Measurements from ENCODE around the gene DESI1.
A peak's percentile ranks its signal among the peaks of the same experiment; 100 is the strongest.
"Not testable (repeated sequence)": the region's sequence is repeated elsewhere in the genome, so short reads cannot be mapped to it uniquely, and the experiment has no call there.

The DESI1 gene

GRCh38 chr22:41620589-41621098 is at the start of gene DESI1:
Gene DESI1, minus strand, starts transcription at chr22:41621043. Its CDS starts 204 bp downstream, at chr22:41620839.
- peak within 1 kb of the TSS; percentile 86 to 88 for H3K4me3 ChIP-seq (ENCODE audit: low read depth in 1 of 2, low read length in 2 of 2)
- H3K27me3 ChIP-seq (ENCODE audit: low read depth, low read length), result no peaks in the 10 kb centered on the region
- H3K36me3 ChIP-seq (ENCODE audit: control insufficient read depth in 1 of 2, insufficient read depth in 2 of 2, low read length in 2 of 2), result peaks cover 0 to 24% of the 10 kb centered on the region in 2 donors
- no peaks in the 10 kb centered on the region for H3K9me3 ChIP-seq (ENCODE audit: control insufficient read depth in 1 of 2, low read length in 2 of 2)
- peaks cover 14 to 28% of the 10 kb centered on the region in 2 donors for H3K4me1 ChIP-seq (ENCODE audit: control insufficient read depth in 1 of 2, insufficient read depth in 2 of 2, low read length in 2 of 2)
- H3K27ac ChIP-seq (ENCODE audit: low read length), result peak within 1 kb of the TSS; percentile 96

GRCh38 chr22:41668971-41669911 is 48.4 kb upstream of the DESI1 start:
- H3K27me3 ChIP-seq (ENCODE audit: low read depth, low read length), result no peaks in the 10 kb centered on the region

GRCh38 chr22:41664951-41665350 is 44.1 kb upstream of the DESI1 start:
- Histone ChIP-seq H3K9me3 (ENCODE audit: control insufficient read depth in 1 of 2, low read length in 2 of 2) (no peaks in the 10 kb centered on the region), H3K27me3 (ENCODE audit: low read depth, low read length) (no peaks in the 10 kb centered on the region), H3K36me3 (ENCODE audit: control insufficient read depth in 1 of 2, insufficient read depth in 2 of 2, low read length in 2 of 2) (peaks cover 49 to 55% of the 10 kb centered on the region in 2 donors), H3K4me3 (ENCODE audit: low read depth in 1 of 2, low read length in 2 of 2) (no peak overlapping the region), H3K4me1 (ENCODE audit: control insufficient read depth in 1 of 2, insufficient read depth in 2 of 2, low read length in 2 of 2) (peaks cover 0 to 3% of the 10 kb centered on the region in 2 donors), H3K27ac (ENCODE audit: low read length) (no peak overlapping the region)

More at GRCh38 chr22:41668971-41669911, 48.4 kb upstream of the DESI1 start:
- Histone ChIP-seq H3K4me1 (ENCODE audit: control insufficient read depth in 1 of 2, insufficient read depth in 2 of 2, low read length in 2 of 2) (peaks cover 0 to 3% of the 10 kb centered on the region in 2 donors), H3K4me3 (ENCODE audit: low read depth in 1 of 2, low read length in 2 of 2) (no peak overlapping the region), H3K9me3 (ENCODE audit: control insufficient read depth in 1 of 2, low read length in 2 of 2) (no peaks in the 10 kb centered on the region), H3K36me3 (ENCODE audit: control insufficient read depth in 1 of 2, insufficient read depth in 2 of 2, low read length in 2 of 2) (peaks cover 18 to 20% of the 10 kb centered on the region in 2 donors), H3K27ac (ENCODE audit: low read length) (no peak overlapping the region)

GRCh38 chr22:41664490-41664889 is 43.6 kb upstream of the DESI1 start:
- peaks cover 0 to 3% of the 10 kb centered on the region in 2 donors for H3K4me1 ChIP-seq (ENCODE audit: control insufficient read depth in 1 of 2, insufficient read depth in 2 of 2, low read length in 2 of 2)
- H3K9me3 ChIP-seq (ENCODE audit: control insufficient read depth in 1 of 2, low read length in 2 of 2), result no peaks in the 10 kb centered on the region
- H3K27ac ChIP-seq (ENCODE audit: low read length), result no peak overlapping the region
- no peak overlapping the region for H3K4me3 ChIP-seq (ENCODE audit: low read depth in 1 of 2, low read length in 2 of 2)
- no peaks in the 10 kb centered on the region for H3K27me3 ChIP-seq (ENCODE audit: low read depth, low read length)
- peaks cover 51 to 60% of the 10 kb centered on the region in 2 donors for H3K36me3 ChIP-seq (ENCODE audit: control insufficient read depth in 1 of 2, insufficient read depth in 2 of 2, low read length in 2 of 2)

- H3K27ac ChIP-seq (ENCODE audit: low read length); H3K4me3 ChIP-seq (ENCODE audit: low read depth in 1 of 2, low read length in 2 of 2); H3K4me1 ChIP-seq (ENCODE audit: control insufficient read depth in 1 of 2, insufficient read depth in 2 of 2, low read length in 2 of 2); H3K27me3 ChIP-seq (ENCODE audit: low read depth, low read length); H3K9me3 ChIP-seq (ENCODE audit: control insufficient read depth in 1 of 2, low read length in 2 of 2): not testable (repeated sequence)
- peaks cover 56 to 69% of the 10 kb centered on the region in 2 donors for H3K36me3 ChIP-seq (ENCODE audit: control insufficient read depth in 1 of 2, insufficient read depth in 2 of 2, low read length in 2 of 2)
These were observed 42.8 kb upstream of the DESI1 start for GRCh38 chr22:41663594-41663993.

GRCh38 chr22:41661713-41662112 is 40.9 kb upstream of the DESI1 start:
- Histone ChIP-seq H3K4me3 (ENCODE audit: low read depth in 1 of 2, low read length in 2 of 2) (no peak overlapping the region), H3K36me3 (ENCODE audit: control insufficient read depth in 1 of 2, insufficient read depth in 2 of 2, low read length in 2 of 2) (peaks cover 71 to 82% of the 10 kb centered on the region in 2 donors), H3K27ac (ENCODE audit: low read length) (no peak overlapping the region), H3K9me3 (ENCODE audit: control insufficient read depth in 1 of 2, low read length in 2 of 2) (no peaks in the 10 kb centered on the region), H3K4me1 (ENCODE audit: control insufficient read depth in 1 of 2, insufficient read depth in 2 of 2, low read length in 2 of 2) (no peaks in the 10 kb centered on the region), H3K27me3 (ENCODE audit: low read depth, low read length) (no peaks in the 10 kb centered on the region)

- H3K4me3 ChIP-seq (ENCODE audit: low read depth in 1 of 2, low read length in 2 of 2), result no peak overlapping the region
- H3K27me3 ChIP-seq (ENCODE audit: low read depth, low read length), result no peaks in the 10 kb centered on the region
- no peaks in the 10 kb centered on the region for H3K9me3 ChIP-seq (ENCODE audit: control insufficient read depth in 1 of 2, low read length in 2 of 2)
- no peaks in the 10 kb centered on the region for H3K4me1 ChIP-seq (ENCODE audit: control insufficient read depth in 1 of 2, insufficient read depth in 2 of 2, low read length in 2 of 2)
- peaks cover 75 to 85% of the 10 kb centered on the region in 2 donors for H3K36me3 ChIP-seq (ENCODE audit: control insufficient read depth in 1 of 2, insufficient read depth in 2 of 2, low read length in 2 of 2)
- no peak overlapping the region for H3K27ac ChIP-seq (ENCODE audit: low read length)
These were observed 40.2 kb upstream of the DESI1 start for GRCh38 chr22:41661088-41661487.

GRCh38 chr22:41660416-41660815 is 39.6 kb upstream of the DESI1 start:
- H3K4me3 ChIP-seq (ENCODE audit: low read depth in 1 of 2, low read length in 2 of 2), result no peak overlapping the region
- no peaks in the 10 kb centered on the region for H3K4me1 ChIP-seq (ENCODE audit: control insufficient read depth in 1 of 2, insufficient read depth in 2 of 2, low read length in 2 of 2)
- H3K27ac ChIP-seq (ENCODE audit: low read length), result no peak overlapping the region
- H3K27me3 ChIP-seq (ENCODE audit: low read depth, low read length), result no peaks in the 10 kb centered on the region
- H3K36me3 ChIP-seq (ENCODE audit: control insufficient read depth in 1 of 2, insufficient read depth in 2 of 2, low read length in 2 of 2), result peaks cover 75 to 90% of the 10 kb centered on the region in 2 donors
- no peaks in the 10 kb centered on the region for H3K9me3 ChIP-seq (ENCODE audit: control insufficient read depth in 1 of 2, low read length in 2 of 2)

- peaks cover 72 to 89% of the 10 kb centered on the region in 2 donors for H3K36me3 ChIP-seq (ENCODE audit: control insufficient read depth in 1 of 2, insufficient read depth in 2 of 2, low read length in 2 of 2)
- no peaks in the 10 kb centered on the region for H3K4me1 ChIP-seq (ENCODE audit: control insufficient read depth in 1 of 2, insufficient read depth in 2 of 2, low read length in 2 of 2)
- H3K4me3 ChIP-seq (ENCODE audit: low read depth in 1 of 2, low read length in 2 of 2), result no peak overlapping the region
- H3K27me3 ChIP-seq (ENCODE audit: low read depth, low read length), result no peaks in the 10 kb centered on the region
- no peaks in the 10 kb centered on the region for H3K9me3 ChIP-seq (ENCODE audit: control insufficient read depth in 1 of 2, low read length in 2 of 2)
- H3K27ac ChIP-seq (ENCODE audit: low read length), result no peak overlapping the region
These were observed 39.1 kb upstream of the DESI1 start for GRCh38 chr22:41659941-41660340.

- H3K9me3 ChIP-seq (ENCODE audit: control insufficient read depth in 1 of 2, low read length in 2 of 2), result no peaks in the 10 kb centered on the region
- H3K27me3 ChIP-seq (ENCODE audit: low read depth, low read length), result no peaks in the 10 kb centered on the region
- H3K4me3 ChIP-seq (ENCODE audit: low read depth in 1 of 2, low read length in 2 of 2), result no peak overlapping the region
- no peak overlapping the region for H3K27ac ChIP-seq (ENCODE audit: low read length)
- no peaks in the 10 kb centered on the region for H3K4me1 ChIP-seq (ENCODE audit: control insufficient read depth in 1 of 2, insufficient read depth in 2 of 2, low read length in 2 of 2)
- H3K36me3 ChIP-seq (ENCODE audit: control insufficient read depth in 1 of 2, insufficient read depth in 2 of 2, low read length in 2 of 2), result peaks cover 72 to 89% of the 10 kb centered on the region in 2 donors
These were observed 38.0 kb upstream of the DESI1 start for GRCh38 chr22:41658869-41659268.

- Histone ChIP-seq H3K36me3 (ENCODE audit: control insufficient read depth in 1 of 2, insufficient read depth in 2 of 2, low read length in 2 of 2) (peaks cover 75 to 88% of the 10 kb centered on the region in 2 donors), H3K4me1 (ENCODE audit: control insufficient read depth in 1 of 2, insufficient read depth in 2 of 2, low read length in 2 of 2) (no peaks in the 10 kb centered on the region), H3K27me3 (ENCODE audit: low read depth, low read length) (no peaks in the 10 kb centered on the region), H3K27ac (ENCODE audit: low read length) (no peak overlapping the region), H3K9me3 (ENCODE audit: control insufficient read depth in 1 of 2, low read length in 2 of 2) (no peaks in the 10 kb centered on the region), H3K4me3 (ENCODE audit: low read depth in 1 of 2, low read length in 2 of 2) (no peak overlapping the region)
These were observed 36.9 kb upstream of the DESI1 start for GRCh38 chr22:41657709-41658108.

All from muscle layer of duodenum (tissue), 2 donors.